SK-N-SH treated with all-trans-retinoic acid at 6 μM for 48 hours (cell line): ENCODE results near the gene LAMB1.

Experiments used
- ATAC-seq: fragments of 200-7000 bp; cut with Tn5 transposase; 3 replicates; pipeline ENCODE4 v1.9.1; 2020; ENCODE audit warnings: mild to moderate bottlenecking, moderate library complexity
- ARNTL ChIP-seq: fragments of 450-650 bp; formaldehyde crosslinking; IDR thresholded peaks from 2 replicates; pipeline ENCODE4 v1.5.0; 2020; ENCODE audit warnings: low read depth, mild to moderate bottlenecking, moderate library complexity, borderline replicate concordance
- BACH2 ChIP-seq: fragments of 250-450 bp; sonication (Bioruptor Pico); IDR thresholded peaks from 2 replicates; pipeline ENCODE4 v1.9.0; 2021; ENCODE audit warnings: mild to moderate bottlenecking, borderline replicate concordance
- CREB5 ChIP-seq: fragments of 250-450 bp; sonication (Bioruptor Pico); IDR thresholded peaks from 2 replicates; pipeline ENCODE4 v1.5.1; 2020; ENCODE audit warnings: low read depth, mild to moderate bottlenecking, moderate library complexity
- CSDC2 ChIP-seq: fragments of 250-450 bp; sonication (Bioruptor Pico); IDR thresholded peaks from 2 replicates; pipeline ENCODE4 v1.5.0; 2020; ENCODE audit warnings: mild to moderate bottlenecking, moderate library complexity
- CSRNP3 ChIP-seq: fragments of 250-450 bp; sonication (Bioruptor Pico); IDR thresholded peaks from 2 replicates; pipeline ENCODE4 v1.5.1; 2021; ENCODE audit warnings: mild to moderate bottlenecking, moderate library complexity
- GLIS3 ChIP-seq: fragments of 250-450 bp; sonication (Bioruptor Pico); IDR thresholded peaks from 2 replicates; pipeline ENCODE4 v1.5.0; 2020; ENCODE audit warnings: mild to moderate bottlenecking, moderate library complexity
- OSR1 ChIP-seq: fragments of 250-450 bp; sonication (Bioruptor Pico); IDR thresholded peaks from 2 replicates; pipeline ENCODE4 v1.8.0; 2022; ENCODE audit warnings: moderate library complexity, mild to moderate bottlenecking, inconsistent platforms
- PATZ1 ChIP-seq: fragments of 250-450 bp; sonication (Bioruptor Pico); IDR thresholded peaks from 2 replicates; pipeline ENCODE4 v1.8.0; 2020; ENCODE audit warnings: mild to moderate bottlenecking, moderate library complexity, borderline replicate concordance
- POU6F1 ChIP-seq: fragments of 250-450 bp; sonication (Bioruptor Pico); IDR thresholded peaks from 2 replicates; pipeline ENCODE4 v1.8.0; 2021; ENCODE audit warnings: low read depth, mild to moderate bottlenecking, moderate library complexity, borderline replicate concordance
- PPARA ChIP-seq: fragments of 250-450 bp; sonication (Bioruptor Pico); IDR thresholded peaks from 2 replicates; pipeline ENCODE4 v1.5.0; 2020; ENCODE audit warnings: mild to moderate bottlenecking, borderline replicate concordance
- RARB ChIP-seq: fragments of 250-450 bp; sonication (Bioruptor Pico); IDR thresholded peaks from 2 replicates; pipeline ENCODE4 v1.8.0; 2021; ENCODE audit warnings: mild to moderate bottlenecking, moderate library complexity
- SNAI2 ChIP-seq: fragments of 250-450 bp; sonication (Bioruptor Pico); IDR thresholded peaks from 2 replicates; pipeline ENCODE4 v1.5.0; 2020; ENCODE audit warnings: mild to moderate bottlenecking, moderate library complexity
- TCF4 ChIP-seq: fragments of 250-450 bp; sonication (Bioruptor Pico); IDR thresholded peaks from 2 replicates; pipeline ENCODE4 v1.8.0; 2021; ENCODE audit warnings: mild to moderate bottlenecking, moderate library complexity, borderline replicate concordance
- TOX ChIP-seq: fragments of 250-450 bp; sonication (Bioruptor Pico); IDR thresholded peaks from 2 replicates; pipeline ENCODE4 v1.8.0; 2021; ENCODE audit warnings: mild to moderate bottlenecking, moderate library complexity, borderline replicate concordance
- TSHZ2 ChIP-seq: fragments of 250-450 bp; sonication (Bioruptor Pico); IDR thresholded peaks from 2 replicates; pipeline ENCODE4 v1.5.0; 2020; ENCODE audit warnings: mild to moderate bottlenecking, moderate library complexity
- ZFP3 ChIP-seq: fragments of 250-450 bp; sonication (Bioruptor Pico); IDR thresholded peaks from 2 replicates; pipeline ENCODE4 v1.5.0; 2020; ENCODE audit warnings: mild to moderate bottlenecking, moderate library complexity
- ZFP30 ChIP-seq: fragments of 450-650 bp; formaldehyde crosslinking; IDR thresholded peaks from 2 replicates; pipeline ENCODE4 v1.5.0; 2022; ENCODE audit warnings: mild to moderate bottlenecking, moderate library complexity
- ZNF565 ChIP-seq: fragments of 450-650 bp; formaldehyde crosslinking; conservative IDR thresholded peaks from 2 replicates; pipeline ENCODE4 v1.5.0; 2020; ENCODE audit warnings: low read depth, mild to moderate bottlenecking, moderate library complexity
- ZNF70 ChIP-seq: fragments of 450-650 bp; formaldehyde crosslinking; IDR thresholded peaks from 2 replicates; pipeline ENCODE4 v1.5.0; 2020; ENCODE audit warnings: mild to moderate bottlenecking, moderate library complexity
- ZNF8 ChIP-seq: fragments of 450-650 bp; formaldehyde crosslinking; IDR thresholded peaks from 2 replicates; pipeline ENCODE4 v1.5.0; 2020; ENCODE audit warnings: mild to moderate bottlenecking, moderate library complexity

The LAMB1 gene

GRCh38 chr7:107938456-107939250 lies 64.3 kb downstream of the LAMB1 start (continued):
- no peak for TF ChIP-seq POU6F1 (CRISPR knock-in tag)
- no peak for TF ChIP-seq PATZ1 (CRISPR knock-in tag)
- no peak for TF ChIP-seq BACH2 (CRISPR knock-in tag)

GRCh38 chr7:107937531-107937930 lies 65.4 kb downstream of the LAMB1 start:
- ATAC-seq = no peak
- TF ChIP-seq SNAI2 (no peak), PPARA (CRISPR knock-in tag) (no peak), ZNF565 (CRISPR knock-in tag) (no peak), CREB5 (no peak), CSDC2 (CRISPR knock-in tag) (no peak), ZNF8 (CRISPR knock-in tag) (no peak), OSR1 (CRISPR knock-in tag) (no peak), GLIS3 (CRISPR knock-in tag) (no peak), RARB (CRISPR knock-in tag) (no peak), TOX (no peak), POU6F1 (CRISPR knock-in tag) (no peak), PATZ1 (CRISPR knock-in tag) (no peak), CSRNP3 (no peak), ARNTL (CRISPR knock-in tag) (no peak), TCF4 (CRISPR knock-in tag) (no peak), ZNF70 (CRISPR knock-in tag) (no peak), ZFP3 (CRISPR knock-in tag) (no peak), BACH2 (CRISPR knock-in tag) (no peak), ZFP30 (no peak), TSHZ2 (CRISPR knock-in tag) (no peak)
